IMR-90 (cell line): Measurements from ENCODE around the gene CCK. TPM values are rescaled to one million over a fixed set of nuclear protein-coding genes. Genes with fewer than 3 reads are reported as not detected.

Source experiments
- ATAC-seq: fragments of 200-7000 bp; cut with Tn5 transposase; 2 replicates; pipeline ENCODE4 v1.9.1; 2020; ENCODE audit warnings: low read depth, mild to moderate bottlenecking, moderate library complexity
- BruUV-seq: library from RNA; stranded (reverse); fragments of 400-500 nt; replicated peaks from 2 replicates; lab custom pipeline; 2021; lab: Mats Ljungman, UMichigan
- CTCF ChIA-PET: fragments of 300-600 bp; formaldehyde crosslinking; extraction: SDS; loops from one replicate; lab custom pipeline; 2021; ENCODE audit warnings: antibody characterized with exemption; lab: Yijun Ruan, JAX
- POLR2A ChIA-PET: fragments of 300-600 bp; sonication (Branson Sonifier 250); formaldehyde crosslinking; loops from one replicate; lab custom pipeline; 2022; ENCODE audit warnings: antibody characterized with exemption; ENCODE audit not compliant: unreplicated experiment; lab: Charles Lee
- DNase-seq: peaks from one replicate; pipeline ENCODE4 v3.0.0; 2013
- H2AFZ ChIP-seq: replicated peaks from 2 replicates; pipeline ENCODE3; 2013; ENCODE audit warnings: low read length, mild to moderate bottlenecking; ENCODE audit not compliant: poor library complexity
- H2AK5ac ChIP-seq: 2 replicates; pipeline ENCODE4 v1.6.1; 2013; ENCODE audit warnings: low read depth, low read length, inconsistent platforms
- H2AK9ac ChIP-seq: replicated peaks from 2 replicates; pipeline ENCODE3; 2013; ENCODE audit warnings: mild to moderate bottlenecking, low read depth, low read length, moderate library complexity; ENCODE audit not compliant: poor library complexity
- H2BK120ac ChIP-seq: 2 replicates; pipeline ENCODE4 v1.6.1; 2013; ENCODE audit warnings: low read depth, low read length, inconsistent platforms
- H2BK15ac ChIP-seq: 3 replicates; pipeline ENCODE4 v1.6.1; 2013; ENCODE audit warnings: low read depth, low read length, inconsistent platforms
- H2BK20ac ChIP-seq: 2 replicates; pipeline ENCODE4 v1.6.1; 2013; ENCODE audit warnings: low read depth, mild to moderate bottlenecking, inconsistent platforms, low read length, moderate library complexity
- H2BK5ac ChIP-seq: 2 replicates; pipeline ENCODE4 v1.6.1; 2013; ENCODE audit warnings: mild to moderate bottlenecking, low read depth, low read length, inconsistent platforms; ENCODE audit not compliant: poor library complexity, severe bottlenecking
- H3K14ac ChIP-seq: replicated peaks from 2 replicates; pipeline ENCODE4 v1.6.1; 2013; ENCODE audit warnings: low read depth, low read length, inconsistent platforms
- H3K18ac ChIP-seq: 2 replicates; pipeline ENCODE4 v1.6.1; 2013; ENCODE audit warnings: low read depth, low read length, control low read depth
- H3K23ac ChIP-seq: 2 replicates; pipeline ENCODE4 v1.6.1; 2013; ENCODE audit warnings: low read depth, low read length, inconsistent platforms
- H3K27ac ChIP-seq: 2 replicates; pipeline ENCODE4 v1.5.1; 2013; ENCODE audit warnings: mild to moderate bottlenecking, control low read depth, low read length; ENCODE audit not compliant: insufficient read depth
- H3K27me3 ChIP-seq: 2 replicates; pipeline ENCODE4 v1.6.1; 2013; ENCODE audit warnings: low read length; ENCODE audit not compliant: control insufficient read depth, insufficient read depth
- H3K36me3 ChIP-seq: 2 replicates; pipeline ENCODE4 v1.6.1; 2013; ENCODE audit warnings: low read length, mixed read lengths; ENCODE audit not compliant: control insufficient read depth, insufficient read depth
- H3K4ac ChIP-seq: 2 replicates; pipeline ENCODE4 v1.6.1; 2013; ENCODE audit warnings: low read depth, low read length, inconsistent platforms
- H3K4me1 ChIP-seq: 2 replicates; pipeline ENCODE4 v1.6.1; 2013; ENCODE audit warnings: low read length, mixed read lengths; ENCODE audit not compliant: control insufficient read depth, insufficient read depth
- H3K4me2 ChIP-seq: 2 replicates; pipeline ENCODE4 v1.6.1; 2013; ENCODE audit warnings: low read depth, mild to moderate bottlenecking, control low read depth, low read length, moderate library complexity
- H3K4me3 ChIP-seq: 2 replicates; pipeline ENCODE4 v1.5.1; 2013; ENCODE audit warnings: low read depth, mild to moderate bottlenecking, control low read depth, low read length, moderate library complexity; ENCODE audit not compliant: insufficient read depth
- H3K56ac ChIP-seq: 2 replicates; pipeline ENCODE4 v1.6.1; 2013; ENCODE audit warnings: low read length, inconsistent platforms; ENCODE audit not compliant: insufficient read depth; ENCODE audit errors: extremely low read depth
- H3K79me1 ChIP-seq, 2 experiments: 2 replicates each; pipeline ENCODE4 v1.6.1; 2013; ENCODE audit warnings: low read length in 2 of 2, inconsistent platforms in 1 of 2, low read depth in 1 of 2
- H3K9ac ChIP-seq: 2 replicates; pipeline ENCODE4 v1.6.1; 2013; ENCODE audit warnings: low read depth, low read length, control low read depth
- H3K9me1 ChIP-seq: 2 replicates; pipeline ENCODE4 v1.6.1; 2013; ENCODE audit warnings: low read length, inconsistent platforms; ENCODE audit not compliant: insufficient read depth
- H3K9me3 ChIP-seq: 2 replicates; pipeline ENCODE4 v1.6.1; 2013; ENCODE audit warnings: low read length; ENCODE audit not compliant: control insufficient read depth, insufficient read depth
- H4K20me1 ChIP-seq: 2 replicates; pipeline ENCODE4 v1.6.1; 2013; ENCODE audit warnings: low read length, inconsistent platforms; ENCODE audit not compliant: insufficient read depth
- H4K5ac ChIP-seq: 2 replicates; pipeline ENCODE4 v1.6.1; 2013; ENCODE audit warnings: mild to moderate bottlenecking, low read depth, low read length, control low read depth
- H4K8ac ChIP-seq, 2 experiments: 2 replicates each; pipeline ENCODE4 v1.6.1; 2013; ENCODE audit warnings: low read depth in 2 of 2, low read length in 2 of 2, control low read depth in 1 of 2, inconsistent platforms in 1 of 2
- H4K91ac ChIP-seq: 2 replicates; pipeline ENCODE4 v1.6.1; 2013; ENCODE audit warnings: low read depth, low read length, inconsistent platforms; ENCODE audit not compliant: insufficient read depth
- BHLHE40 ChIP-seq: fragments of 150-350 bp; IDR thresholded peaks from 2 replicates; pipeline ENCODE4 v1.6.1; 2016; ENCODE audit warnings: mild to moderate bottlenecking, low read depth, low read length
- CEBPB ChIP-seq: IDR thresholded peaks from 2 replicates; pipeline ENCODE4 v1.6.1; 2012; ENCODE audit warnings: low read depth, low read length, improper control_type of control experiment
- CTCF ChIP-seq: conservative IDR thresholded peaks from 2 replicates; pipeline ENCODE4 v1.5.1; 2012; ENCODE audit warnings: mild to moderate bottlenecking, low read depth, low read length, improper control_type of control experiment
- ELK1 ChIP-seq: fragments of 150-350 bp; IDR thresholded peaks from 2 replicates; pipeline ENCODE4 v1.6.1; 2016; ENCODE audit warnings: low read depth, mild to moderate bottlenecking, low read length, moderate library complexity, borderline replicate concordance
- FOS ChIP-seq: fragments of 150-350 bp; IDR thresholded peaks from 2 replicates; pipeline ENCODE4 v1.6.1; 2016; ENCODE audit warnings: low read depth, low read length
- MAFK ChIP-seq: IDR thresholded peaks from 2 replicates; pipeline ENCODE4 v1.6.1; 2012; ENCODE audit warnings: low read depth, low read length, improper control_type of control experiment
- MAZ ChIP-seq: IDR thresholded peaks from 2 replicates; pipeline ENCODE4 v1.6.1; 2012; ENCODE audit warnings: low read depth, mild to moderate bottlenecking, low read length, improper control_type of control experiment, moderate library complexity, borderline replicate concordance
- MXI1 ChIP-seq: IDR thresholded peaks from 2 replicates; pipeline ENCODE4 v1.6.1; 2012; ENCODE audit warnings: low read depth, mild to moderate bottlenecking, low read length, moderate library complexity, borderline replicate concordance
- NFE2L2 ChIP-seq: fragments of 150-350 bp; IDR thresholded peaks from 2 replicates; pipeline ENCODE4 v1.6.1; 2016; ENCODE audit warnings: low read depth, mild to moderate bottlenecking, low read length
- POLR2A ChIP-seq: IDR thresholded peaks from 2 replicates; pipeline ENCODE4 v1.6.1; 2012; ENCODE audit warnings: mild to moderate bottlenecking, low read depth, low read length
- RAD21 ChIP-seq: IDR thresholded peaks from 2 replicates; pipeline ENCODE4 v1.6.1; 2012; ENCODE audit warnings: low read length, improper control_type of control experiment
- RCOR1 ChIP-seq: IDR thresholded peaks from 2 replicates; pipeline ENCODE4 v1.6.1; 2012; ENCODE audit warnings: mild to moderate bottlenecking, low read length, improper control_type of control experiment; ENCODE audit not compliant: insufficient replicate concordance
- RFX5 ChIP-seq: IDR thresholded peaks from 2 replicates; pipeline ENCODE4 v1.8.0; 2012; ENCODE audit warnings: low read depth, mild to moderate bottlenecking, low read length, moderate library complexity
- SMC3 ChIP-seq: fragments of 150-350 bp; IDR thresholded peaks from 2 replicates; pipeline ENCODE4 v1.6.1; 2016; ENCODE audit warnings: low read depth, mild to moderate bottlenecking, antibody characterized with exemption, low read length, moderate library complexity
- USF2 ChIP-seq: fragments of 150-350 bp; IDR thresholded peaks from 2 replicates; pipeline ENCODE4 v1.6.1; 2017; ENCODE audit warnings: mild to moderate bottlenecking, antibody characterized with exemption, low read length, low read depth
- WGBS, 2 experiments: methylation state at CpG; one replicate each; pipeline versions ENCODE4 v1.1.5 to v1.1.7; 2013; ENCODE audit warnings: missing lambda C conversion rate in 2 of 2; ENCODE audit not compliant: insufficient read length in 1 of 2; ENCODE audit errors: extremely low coverage in 2 of 2; 5-methylcytosine and 5-hydroxymethylcytosine counted together
- dilution Hi-C: fragments of 300-500 bp; cut with HindIII; formaldehyde crosslinking; loops from one replicate; pipeline ENCODE4 v1.14.3; 2018; ENCODE audit warnings: low sequenced_read_pairs; ENCODE audit not compliant: unreplicated experiment
- in situ Hi-C: fragments of 300-500 bp; cut with MboI; formaldehyde crosslinking; loops from 3 replicates; pipeline ENCODE4 v1.14.3; 2019; ENCODE audit warnings: low sequenced_read_pairs, inconsistent platforms, mixed read lengths
- intact Hi-C: fragments of 100-400 bp; cut with micrococcal nuclease; formaldehyde crosslinking; loops from 2 replicates; pipeline ENCODE4 v1.10.0; 2022
- polyA plus RNA-seq, 3 experiments: library from polyadenylated mRNA; depleted of rRNA; stranded (reverse); fragments of >200 nt; gene quantifications; 2 replicates each; pipeline ENCODE4 v1.2.3, GENCODE V29; 2012; ENCODE audit warnings: low replicate concordance in 1 of 3
- total RNA-seq: library from RNA; depleted of rRNA; stranded (reverse); fragments of >200 nt; gene quantifications from 2 replicates; pipeline ENCODE4 v1.2.3, GENCODE V29; 2012

CCK gene
- total and polyA plus RNA-seq, 2 of the 4 experiments (the other 2 are of a cell fraction), result 0.43 TPM; not detected in 1

GRCh38 chr3:42222942-42223693 lies 42.9 kb downstream of the CCK start:
- H3K9me1 ChIP-seq, result peaks cover 23% of the 10 kb centered on the region
- H4K8ac ChIP-seq, result no peak overlapping the region
- DNase-seq (no peak), ATAC-seq (no peak)
- H3K4me3 ChIP-seq, result no peak overlapping the region
- POLR2A ChIA-PET, result no interaction called here
- H3K9ac ChIP-seq, result no peak overlapping the region
- H2AFZ ChIP-seq, result no peak overlapping the region
- no peak overlapping the region for H2BK20ac ChIP-seq
- H2AK5ac ChIP-seq, result no peak overlapping the region
- WGBS, 2 experiments, result 100% methylated on average over 10 of the region's 31 CpGs; no CpG with 5 or more reads in 1 of the 2 experiments
- no peaks in the 10 kb centered on the region for H3K9me3 ChIP-seq
- H3K18ac ChIP-seq, result no peak overlapping the region
- dilution Hi-C loops, result no loop called here
- no peak overlapping the region for H3K4ac ChIP-seq
- CTCF ChIA-PET, result interaction anchor here (0.6 to 1.6 kb wide), 3 partner anchors 32 to 1646 kb away, joined by 4 to 5 read pairs (median 4); no protein-coding TSS in a partner anchor
- H3K4me1 ChIP-seq, result peaks cover 6% of the 10 kb centered on the region
- no peak overlapping the region for H2BK5ac ChIP-seq
- H3K36me3 ChIP-seq, result peaks cover 18% of the 10 kb centered on the region
- no peak overlapping the region for H2BK120ac ChIP-seq
- in situ Hi-C loops, result loop anchor here (10.0 kb wide), 1 partner anchor 222 kb away; no protein-coding TSS in a partner anchor
- no peak overlapping the region for H4K5ac ChIP-seq
- no peaks in the 10 kb centered on the region for H3K79me1 ChIP-seq
- BruUV-seq, result no TSS peak
- no peaks in the 10 kb centered on the region for H4K20me1 ChIP-seq
- H2AK9ac ChIP-seq, result no peak overlapping the region
- no peak overlapping the region for H4K91ac ChIP-seq
- no peak overlapping the region for H3K56ac ChIP-seq
- H3K4me2 ChIP-seq, result no peak overlapping the region
- no peak overlapping the region for H3K14ac ChIP-seq
- no peak overlapping the region for H3K23ac ChIP-seq
- intact Hi-C loops, result no loop called here
- H3K27me3 ChIP-seq, result no peaks in the 10 kb centered on the region
- no peak overlapping the region for H3K27ac ChIP-seq
- H2BK15ac ChIP-seq, result no peak overlapping the region
- no peak for TF ChIP-seq RCOR1
- TF ChIP-seq ELK1, result no peak
- no peak for TF ChIP-seq BHLHE40
- TF ChIP-seq MAZ, result no peak
- no peak for TF ChIP-seq MXI1
- TF ChIP-seq RAD21, result no peak
- no peak for TF ChIP-seq CTCF
- no peak for TF ChIP-seq CEBPB
- TF ChIP-seq RFX5, result no peak
- no peak for TF ChIP-seq MAFK
- TF ChIP-seq FOS, result no peak
- no peak for TF ChIP-seq NFE2L2
- no peak for TF ChIP-seq POLR2A
- TF ChIP-seq SMC3, result no peak
- no peak for TF ChIP-seq USF2
